Tibial nerve (tissue), 4 donors: ENCODE measurements around the gene CECR2.

Experiments
- CTCF ChIP-seq, 5 experiments: fragments of 200-600 bp in 3 of 5; fragments of 450-650 bp in 2 of 5; sonication (generic) in 3 of 5; IDR thresholded peaks; one replicate each; pipeline ENCODE4 v1.5.1; 2016 to 2019; ENCODE audit warnings: antibody characterized with exemption in 5 of 5, mild to moderate bottlenecking in 3 of 5, moderate library complexity in 2 of 5
- EP300 ChIP-seq, 2 donors: sonication (generic); formaldehyde crosslinking; IDR thresholded peaks; one replicate each; pipeline ENCODE4 v1.6.1; 2017; ENCODE audit warnings: antibody characterized with exemption in 2 of 2, mild to moderate bottlenecking in 1 of 2
- POLR2A ChIP-seq, 2 donors: fragments of 450-650 bp; IDR thresholded peaks; one replicate each; pipeline ENCODE4 v1.6.1; 2017; ENCODE audit warnings: antibody characterized with exemption in 2 of 2, mild to moderate bottlenecking in 2 of 2, moderate library complexity in 2 of 2

GRCh38 chr22:17541476-17541875, 172.2 kb downstream of the CECR2 start:
- TF ChIP-seq CTCF (IDR thresholded peaks at IDR 0.05) (no peak), POLR2A (IDR thresholded peaks at IDR 0.05) (no peak), EP300 (IDR thresholded peaks at IDR 0.05) (no peak)
